Measurements from ENCODE around the gene KIF5C.
A peak's percentile ranks its signal among the peaks of the same experiment; 100 is the strongest.
"Not testable (repeated sequence)": the region's sequence is repeated elsewhere in the genome, so short reads cannot be mapped to it uniquely, and the experiment has no call there.

The KIF5C gene

DNA sequence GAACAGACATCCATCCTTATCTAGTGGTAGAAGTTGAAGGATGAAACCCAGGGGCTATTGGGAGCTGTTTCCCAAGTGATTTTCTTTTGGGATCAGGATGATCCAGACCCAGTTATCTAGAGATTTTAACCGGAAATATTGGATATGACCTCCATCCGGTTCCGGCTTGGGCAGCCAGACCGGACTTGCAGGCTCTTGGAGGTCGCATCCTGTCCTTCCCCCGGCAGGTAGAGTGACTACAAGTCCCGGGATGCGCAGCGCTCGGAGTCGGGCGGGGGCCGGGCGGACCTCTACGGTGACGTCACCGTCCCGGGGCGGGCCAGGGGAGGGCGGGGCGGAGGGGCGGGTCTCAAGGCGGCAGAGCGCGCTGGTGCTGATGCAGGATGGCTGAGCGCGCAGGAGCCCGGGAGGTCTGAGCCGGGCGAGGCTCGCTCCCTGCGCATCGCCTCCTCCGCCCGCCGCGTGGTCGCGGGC, at the start of gene KIF5C:
Gene KIF5C, plus strand, starts transcription at position 360 of the 474 bp plus-strand sequence. CDS start 391 bp downstream, outside the sequence.
- DNase-seq (ENCODE audit: low read depth in 2 of 2): peak; percentile 34 to 49

DNA sequence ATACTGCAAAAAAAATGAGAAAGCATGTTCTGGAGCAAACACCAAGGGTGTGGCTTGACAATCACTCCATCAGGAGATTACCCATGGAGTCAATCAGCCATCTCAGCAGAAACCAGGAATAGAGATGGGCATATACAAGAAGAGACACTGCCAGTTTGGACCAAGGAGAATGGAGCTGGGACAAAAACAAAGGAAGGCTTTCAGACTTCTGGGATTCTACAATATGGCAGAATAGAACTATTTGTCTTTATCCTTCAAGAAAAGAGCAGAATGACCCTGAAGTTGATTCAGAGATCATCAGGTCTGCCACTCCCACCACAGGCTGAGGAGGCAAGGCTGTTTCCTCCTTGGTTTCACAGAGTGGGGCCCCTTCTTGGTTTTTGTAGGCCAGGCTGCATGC, 48.2 kb upstream of the KIF5C start:
- DNase-seq (ENCODE audit: low read depth in 2 of 2): no peak

DNA sequence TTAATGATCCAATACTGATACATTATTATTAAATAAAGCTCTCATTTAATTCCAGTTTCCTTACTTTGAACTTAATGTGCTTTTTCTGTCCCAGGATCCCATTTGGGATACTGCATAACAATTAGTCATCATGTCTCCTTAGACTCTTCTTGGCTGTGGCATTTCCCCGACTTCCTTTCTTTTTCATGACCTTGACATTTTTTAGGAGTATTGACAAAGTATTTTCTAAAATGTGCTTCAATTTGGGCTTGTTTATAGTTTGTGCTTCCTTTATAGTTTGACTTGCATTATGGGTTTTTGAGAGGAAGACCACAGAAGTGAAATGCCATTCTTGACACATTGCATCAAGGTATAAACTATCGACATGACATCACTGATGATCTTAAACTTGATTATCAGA, 46.1 kb upstream of the KIF5C start:
- DNase-seq (ENCODE audit: low read depth in 2 of 2): no peak

DNA sequence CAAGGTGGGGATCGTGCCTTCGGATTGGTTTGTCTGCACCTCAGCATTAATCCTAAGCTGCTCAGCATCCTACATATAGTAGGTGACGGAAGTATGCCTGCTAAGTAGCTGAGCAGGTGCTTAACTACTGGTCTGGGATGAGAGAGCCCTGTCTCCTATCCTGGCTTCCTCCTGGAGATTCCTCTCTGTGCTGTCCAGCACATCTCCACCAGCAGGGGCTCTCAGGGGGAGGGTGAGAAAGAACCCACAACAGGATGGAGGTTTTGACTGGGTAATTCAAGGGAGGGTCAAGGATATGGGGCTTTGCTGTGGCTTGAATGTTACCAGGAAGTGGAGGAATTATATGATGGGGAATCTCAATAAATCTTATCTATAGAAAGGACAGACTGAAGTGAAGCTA, 45.4 kb upstream of the KIF5C start:
- DNase-seq (ENCODE audit: low read depth in 2 of 2): no peak

DNA sequence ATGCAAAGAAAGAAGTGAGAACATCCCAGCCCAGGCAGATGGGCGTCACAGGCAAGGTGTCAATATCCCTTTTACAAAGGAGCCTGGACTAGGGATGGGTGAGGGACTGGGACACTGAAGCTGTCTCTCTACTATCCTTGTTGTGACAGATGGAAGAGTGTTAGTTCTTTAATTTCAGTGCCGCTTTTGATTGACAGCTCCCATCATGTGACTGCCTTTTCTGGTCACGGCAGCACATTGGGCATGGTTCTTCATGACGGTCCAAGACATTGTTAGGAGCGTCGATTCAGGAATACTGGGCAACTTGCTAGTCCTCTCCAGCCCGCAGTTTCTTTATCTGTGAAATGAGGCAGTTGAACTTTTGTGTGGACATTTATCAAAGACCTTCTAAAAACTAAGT, 42.4 kb upstream of the KIF5C start:
- no peak for DNase-seq (ENCODE audit: low read depth in 2 of 2)

DNA sequence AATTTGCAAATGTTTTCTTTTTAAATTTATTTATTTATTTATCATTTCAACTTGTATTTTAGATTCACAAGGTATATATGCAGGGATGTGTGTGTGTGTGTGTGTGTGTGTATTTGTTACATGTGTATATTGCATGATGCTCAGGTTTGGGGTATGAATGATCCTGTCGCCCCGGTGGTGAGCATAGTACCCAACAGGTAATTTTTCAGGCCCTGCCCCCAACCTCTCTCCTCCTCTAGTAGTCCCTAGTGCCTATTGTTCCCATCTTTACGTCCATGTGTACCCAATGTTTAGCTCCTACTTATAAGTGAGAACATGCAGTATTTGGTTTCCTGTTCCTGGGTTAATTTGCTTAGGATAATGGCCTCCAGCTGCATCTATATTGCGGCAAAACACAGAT, 33.0 kb upstream of the KIF5C start:
- DNase-seq (ENCODE audit: low read depth in 2 of 2): no peak

DNA sequence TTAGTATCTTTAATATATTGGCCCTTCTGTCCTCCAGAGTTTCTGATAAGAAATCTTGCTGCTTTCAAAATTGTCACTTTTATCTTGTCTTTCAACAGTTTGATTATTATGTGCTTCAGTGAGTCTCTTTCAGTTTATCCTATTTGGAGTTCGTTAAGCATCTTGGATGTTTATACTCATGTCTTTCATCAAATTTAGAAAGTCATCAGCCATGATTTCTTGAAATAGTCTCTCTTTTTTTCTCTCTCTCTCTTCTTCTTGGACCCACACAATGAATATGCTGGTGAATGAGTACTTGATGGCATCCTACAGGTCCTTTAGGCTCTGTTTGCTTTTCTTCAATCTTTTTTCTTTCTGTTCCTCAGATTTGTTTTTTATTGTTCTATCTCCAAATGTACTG, 26.9 kb upstream of the KIF5C start:
- no peak for DNase-seq (ENCODE audit: low read depth in 2 of 2)

DNA sequence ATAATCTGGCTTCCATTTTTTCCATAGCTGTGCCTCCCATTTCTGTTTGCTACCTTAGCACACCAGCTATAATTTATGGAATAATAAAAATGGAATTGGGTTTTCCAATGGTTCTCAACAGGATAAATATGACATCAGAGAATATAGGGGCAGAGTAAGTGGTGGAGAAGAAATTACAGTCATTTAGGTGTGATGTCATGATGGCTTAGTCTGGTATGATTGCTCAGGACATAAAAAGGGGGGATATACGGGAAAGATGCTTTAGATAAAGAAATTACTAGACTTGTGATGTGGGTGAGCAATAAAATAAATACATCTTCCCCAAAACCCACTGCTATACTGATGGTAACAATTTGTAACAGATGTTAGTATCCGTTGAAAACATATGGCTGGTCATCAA, 21.6 kb upstream of the KIF5C start:
- DNase-seq (ENCODE audit: low read depth in 2 of 2): no peak

DNA sequence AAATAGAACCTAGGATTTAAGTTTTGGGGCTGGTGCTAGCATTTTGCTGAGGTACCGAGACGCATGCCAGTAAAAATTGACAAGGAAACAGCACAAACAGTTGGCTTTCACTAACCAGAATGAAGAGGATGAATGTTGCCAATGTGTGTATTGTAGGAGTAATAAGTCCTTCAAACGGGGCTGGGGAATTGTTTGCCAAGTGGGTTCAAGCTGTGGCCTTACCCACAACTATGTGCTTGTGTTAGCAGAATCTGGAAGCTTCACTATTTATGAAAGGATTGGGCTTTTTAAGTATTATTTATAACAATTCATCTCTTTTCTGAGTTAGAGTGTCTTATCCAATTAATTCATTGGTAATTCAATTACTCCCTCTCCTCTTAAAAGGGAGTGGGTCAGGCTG, 15.0 kb upstream of the KIF5C start:
- no peak for DNase-seq (ENCODE audit: low read depth in 2 of 2)

DNA sequence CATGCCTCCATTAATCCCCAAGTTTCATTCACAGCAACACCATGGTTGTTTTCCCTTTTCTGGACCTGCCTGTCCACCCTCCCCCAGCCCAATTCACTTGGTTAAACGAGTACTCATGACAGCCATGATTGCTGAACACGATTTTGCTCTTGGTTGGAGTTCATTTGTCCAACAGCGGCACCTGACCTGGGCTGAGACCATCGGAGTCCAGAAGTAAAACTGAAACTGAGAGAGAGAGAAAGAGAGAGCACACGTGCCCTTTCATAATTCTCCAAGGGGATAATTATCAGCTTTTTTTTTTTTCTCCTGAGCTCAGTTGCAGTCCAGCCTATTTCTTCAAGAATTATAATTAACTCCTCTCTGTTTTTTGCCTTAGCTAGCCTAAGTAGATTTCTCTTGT, 13.7 kb upstream of the KIF5C start:
- DNase-seq (ENCODE audit: low read depth in 2 of 2): no peak

DNA sequence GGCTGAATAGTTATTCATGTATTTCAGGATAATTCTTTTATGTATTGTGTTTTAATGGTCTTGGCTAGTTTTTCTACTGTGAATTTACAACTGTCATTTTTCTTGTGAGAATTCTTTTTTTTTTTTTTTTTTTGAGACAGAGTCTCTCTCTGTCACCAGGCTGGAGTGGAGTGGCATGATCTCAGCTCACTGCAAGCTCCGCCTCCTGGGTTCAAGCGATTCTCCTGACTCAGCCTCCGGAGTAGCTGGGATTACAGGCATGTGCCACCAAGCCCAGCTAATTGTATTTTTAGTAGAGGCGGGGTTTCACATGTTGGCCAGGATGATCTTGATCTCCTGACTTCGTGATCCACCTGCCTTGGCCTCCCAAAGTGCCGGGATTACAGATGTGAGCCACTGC, 12.5 kb upstream of the KIF5C start:
- DNase-seq (ENCODE audit: low read depth in 2 of 2): not testable (repeated sequence)

DNA sequence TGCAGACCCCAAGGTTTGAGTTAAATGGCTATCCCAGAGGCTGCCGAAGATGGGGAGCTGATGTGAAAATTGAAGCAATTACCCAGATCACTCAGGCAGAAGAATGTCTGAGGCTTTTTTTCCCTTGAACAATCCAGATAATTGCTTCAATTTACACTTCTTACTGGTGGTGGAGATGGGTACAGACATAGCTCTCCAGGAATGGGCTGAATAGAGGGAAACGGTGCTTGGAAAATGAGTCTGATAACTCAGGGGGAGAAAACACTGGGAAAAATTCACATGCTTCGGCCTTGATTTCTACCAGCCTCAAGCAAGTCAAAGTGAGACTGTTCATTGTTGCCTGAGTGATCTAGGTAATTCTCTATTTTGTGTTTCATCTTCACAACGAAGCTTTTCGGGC, 9.5 kb upstream of the KIF5C start:
- no peak for DNase-seq (ENCODE audit: low read depth in 2 of 2)

DNA sequence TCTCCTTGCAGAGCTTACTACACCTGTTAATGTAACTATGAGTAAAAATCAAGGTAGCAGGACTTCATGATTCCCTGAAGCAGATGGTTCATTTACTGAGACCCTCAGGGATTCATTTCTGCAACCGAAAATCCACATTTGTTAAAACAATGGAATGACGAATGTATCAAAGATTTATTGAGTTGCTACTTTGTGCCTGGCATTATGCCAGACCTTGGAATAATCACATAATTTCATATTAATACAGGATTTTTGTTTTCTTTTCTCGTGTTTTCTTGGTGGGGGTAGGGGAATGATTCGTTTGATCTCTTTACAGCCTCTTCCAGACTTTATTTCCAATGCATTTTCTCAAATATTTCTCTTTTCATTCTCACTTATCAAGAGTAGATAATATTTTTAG, 8.9 kb upstream of the KIF5C start:
- DNase-seq (ENCODE audit: low read depth in 2 of 2): no peak

DNA sequence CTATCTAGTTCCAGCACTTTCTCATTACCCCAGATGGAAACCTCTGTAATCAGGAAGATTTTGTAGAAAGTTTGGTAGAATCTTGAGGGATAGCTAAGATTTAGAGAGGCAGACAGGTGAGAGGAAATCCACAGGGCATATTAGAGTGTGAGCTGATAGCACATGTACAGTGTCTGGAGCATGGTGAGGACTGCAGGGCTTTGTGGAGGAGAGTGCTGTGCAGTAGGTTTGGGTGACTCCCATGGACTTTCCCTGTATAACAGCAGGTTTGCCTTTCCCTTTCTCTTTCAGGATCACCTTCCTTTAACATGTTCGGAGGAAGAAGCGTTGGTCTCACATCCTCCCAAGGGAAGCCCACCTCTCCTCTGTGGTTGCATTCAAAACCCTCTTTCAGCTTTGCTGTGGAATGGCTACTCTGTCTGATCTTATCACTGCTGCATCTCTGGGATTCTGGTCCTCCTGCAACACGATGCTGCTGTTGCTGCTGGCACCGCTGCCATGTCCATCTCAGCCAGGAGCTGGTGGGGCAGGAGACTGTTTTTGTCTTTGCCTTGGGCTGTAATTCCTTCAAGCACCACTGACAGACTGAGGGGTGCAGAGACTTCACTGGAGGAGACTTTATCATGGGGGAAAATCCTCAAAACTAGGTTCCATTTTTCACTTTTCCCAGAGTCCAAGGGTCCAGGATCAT, 7.8 kb upstream of the KIF5C start:
- DNase-seq (ENCODE audit: low read depth in 2 of 2): no peak

DNA sequence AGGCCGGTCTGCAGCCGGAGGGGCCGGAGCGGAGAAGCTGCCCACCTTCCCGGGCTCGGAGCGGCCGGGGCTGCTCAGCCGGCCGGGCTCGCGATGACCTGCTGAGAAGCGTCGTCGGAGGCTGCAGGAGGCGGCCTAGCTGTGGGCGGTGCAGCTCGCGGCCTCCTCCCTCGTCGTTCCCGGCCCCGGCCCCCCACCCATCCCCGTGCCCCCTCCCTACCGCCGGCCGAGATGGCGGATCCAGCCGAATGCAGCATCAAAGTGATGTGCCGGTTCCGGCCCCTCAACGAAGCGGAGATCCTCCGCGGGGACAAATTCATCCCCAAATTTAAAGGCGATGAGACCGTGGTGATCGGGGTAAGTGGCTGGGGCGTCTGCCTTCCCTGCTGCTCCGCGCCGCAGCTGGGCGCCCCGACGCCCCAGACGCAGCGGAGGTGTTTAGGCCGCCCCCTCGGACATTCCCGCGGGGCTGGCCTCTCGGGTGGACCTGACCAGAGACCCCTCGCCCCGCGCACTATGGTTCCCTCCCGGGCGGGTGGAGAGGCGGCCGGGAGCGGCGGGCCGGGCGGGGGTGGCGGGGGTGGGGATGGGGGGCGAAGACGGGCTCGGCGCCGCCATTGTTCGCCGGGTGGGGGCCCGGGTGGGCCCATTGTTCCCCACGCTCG, 492 bp downstream of the KIF5C start:
- no peak for DNase-seq (ENCODE audit: low read depth in 2 of 2)

DNA sequence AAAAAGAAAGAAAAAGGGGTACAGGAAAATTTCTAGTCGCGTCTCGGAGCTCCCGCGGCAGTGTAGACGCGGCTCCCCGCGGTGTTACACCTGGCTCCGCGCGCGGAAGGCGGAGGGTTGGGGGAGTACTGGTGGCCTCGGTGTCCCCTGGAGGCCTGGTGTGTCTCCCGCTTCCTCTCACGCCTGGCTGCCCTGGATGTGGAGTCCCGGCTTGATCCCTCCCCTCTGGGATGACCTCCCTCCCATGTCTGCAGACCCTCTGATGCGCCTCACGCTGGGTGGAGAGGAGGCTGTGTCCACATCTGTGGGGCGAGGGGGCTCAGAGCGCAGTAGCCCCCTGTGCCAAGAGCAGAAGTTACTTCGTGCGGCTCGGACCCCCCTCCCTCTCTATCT, 1.2 kb downstream of the KIF5C start:
- DNase-seq (ENCODE audit: low read depth in 2 of 2): no peak

DNA sequence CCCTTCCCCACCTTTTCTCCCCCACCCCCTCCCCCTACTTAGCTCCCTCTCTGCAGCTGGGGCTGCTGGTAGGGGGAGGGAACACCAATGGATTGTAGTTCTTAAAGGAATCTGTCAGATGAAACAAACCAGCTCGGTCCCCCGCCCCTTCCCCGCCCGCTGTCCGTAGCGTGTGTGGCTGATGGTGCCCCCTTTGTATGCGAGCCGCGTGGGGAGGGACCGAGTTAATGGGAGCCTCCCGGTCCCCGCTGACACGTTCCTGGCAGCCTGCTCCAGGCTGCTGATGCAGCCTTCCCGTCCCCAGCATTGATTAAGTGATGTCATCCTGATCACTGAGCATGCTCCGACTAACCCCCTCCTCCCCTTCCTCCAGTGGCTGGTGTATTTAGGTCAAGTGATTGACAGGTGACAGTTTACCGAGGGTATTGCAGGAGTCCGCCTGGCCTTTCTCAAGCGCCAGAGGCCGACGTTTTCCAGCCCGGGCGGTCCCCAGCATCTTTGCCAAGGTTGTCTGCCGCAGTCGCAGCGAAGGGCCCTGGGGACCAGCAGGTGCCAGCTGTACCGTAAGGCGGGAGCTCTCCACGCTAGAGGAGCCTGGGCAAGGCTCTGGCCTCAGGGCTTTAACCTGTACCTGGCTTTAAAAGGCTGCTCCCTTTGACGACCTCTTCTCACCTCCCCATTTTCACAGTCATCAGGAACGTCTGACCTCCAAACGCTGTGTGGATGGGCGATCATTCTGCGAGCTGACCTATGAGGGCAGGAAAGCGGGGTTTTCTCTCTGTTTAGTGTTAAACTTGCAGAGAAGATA, 1.8 kb downstream of the KIF5C start:
- no peak for DNase-seq (ENCODE audit: low read depth in 2 of 2)

DNA sequence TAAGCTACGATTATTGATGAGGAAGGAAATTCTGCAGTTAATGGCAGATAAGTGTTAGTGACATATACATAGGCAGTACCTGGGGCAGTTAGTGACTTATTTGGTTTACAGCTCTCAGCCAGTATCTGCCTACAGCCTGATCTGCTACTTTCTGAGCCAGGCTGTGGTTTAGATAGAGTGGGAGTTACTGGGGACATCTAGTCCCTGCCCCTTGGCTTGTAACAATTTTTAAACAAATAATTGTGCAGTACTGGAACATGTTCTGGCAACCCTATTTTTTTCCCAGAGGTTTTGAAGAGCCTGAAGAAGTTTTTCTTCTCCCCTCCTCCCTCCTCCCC, 2.3 kb downstream of the KIF5C start:
- DNase-seq (ENCODE audit: low read depth in 2 of 2): no peak

DNA sequence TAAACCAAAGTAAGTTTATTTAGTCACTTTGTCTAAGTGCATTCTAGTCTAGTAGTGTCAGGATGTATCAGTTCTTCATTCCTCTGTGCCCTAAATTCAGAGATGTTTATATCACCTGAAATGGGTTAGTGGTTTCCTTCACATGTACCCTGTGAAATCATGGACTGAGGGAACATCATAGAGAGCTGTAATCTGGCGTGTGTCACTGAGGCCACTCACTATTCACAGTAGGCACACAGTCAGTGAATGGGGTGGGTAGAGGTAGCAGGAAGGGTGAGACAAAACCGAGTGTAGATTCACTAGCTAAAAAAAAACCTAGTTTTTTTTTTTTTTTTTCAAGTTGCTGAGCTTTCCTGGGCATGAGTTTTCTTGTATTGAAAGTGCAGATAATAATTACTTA, 5.6 kb downstream of the KIF5C start:
- DNase-seq (ENCODE audit: low read depth in 2 of 2): no peak

DNA sequence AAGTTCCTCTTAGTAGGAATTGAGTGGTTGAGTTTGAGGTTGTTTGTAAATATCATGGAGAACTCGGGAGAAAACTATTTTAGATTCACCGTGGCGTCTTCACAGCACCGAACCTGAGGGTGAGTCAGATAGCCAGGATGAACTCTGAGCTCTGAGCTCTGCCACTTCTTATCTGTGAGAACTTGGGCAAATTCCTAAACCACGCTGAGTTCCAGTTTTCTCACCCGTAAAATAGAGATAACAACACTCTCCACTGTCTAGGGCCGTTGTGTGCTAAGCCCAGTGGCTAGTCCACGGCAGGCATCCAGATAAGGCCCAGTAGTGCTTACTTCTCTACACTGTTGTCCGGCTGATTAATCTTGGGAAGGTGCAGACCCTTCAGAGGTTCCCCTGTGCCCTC, 7.0 kb downstream of the KIF5C start:
- DNase-seq (ENCODE audit: low read depth in 2 of 2): no peak

DNA sequence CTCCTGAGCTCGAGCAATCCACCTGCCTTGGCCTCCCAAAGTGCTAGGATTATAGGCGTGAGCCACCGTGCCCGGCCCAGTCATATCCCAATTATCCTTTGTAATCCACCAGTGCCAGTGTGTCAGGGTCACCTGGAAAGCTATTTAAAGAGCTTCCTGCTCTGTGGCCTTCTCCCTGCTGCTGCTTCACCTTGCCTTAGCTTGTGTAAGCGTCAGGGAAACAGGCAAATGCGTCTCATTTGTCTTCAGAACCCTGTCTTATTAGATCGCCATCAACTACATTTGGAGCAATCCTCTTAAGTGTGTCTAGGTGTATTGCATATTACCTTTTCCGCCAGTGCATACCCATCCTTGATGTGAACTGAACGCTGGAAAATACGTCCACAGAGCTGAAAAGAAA, 10.2 kb downstream of the KIF5C start:
- no peak for DNase-seq (ENCODE audit: low read depth in 2 of 2)

DNA sequence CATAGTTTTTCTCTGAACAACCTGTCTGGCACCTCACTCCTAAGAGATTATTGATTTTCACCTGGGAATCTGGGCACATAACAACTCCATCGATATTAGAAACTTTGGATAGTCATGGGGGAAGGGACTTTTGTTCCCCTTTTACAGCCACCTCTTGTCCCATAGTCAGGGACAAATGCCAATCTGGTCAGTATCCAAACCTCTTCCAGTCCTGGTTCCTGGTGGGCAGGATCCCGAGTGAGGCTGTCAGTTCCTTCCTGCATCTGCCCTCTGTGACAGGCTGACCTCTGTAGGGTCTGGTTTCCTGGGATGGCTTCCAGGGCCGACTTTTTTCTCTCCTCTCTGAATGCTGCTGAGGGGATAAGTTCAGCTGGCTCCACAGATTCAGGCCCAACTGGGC, 11.0 kb downstream of the KIF5C start:
- no peak for DNase-seq (ENCODE audit: low read depth in 2 of 2)

Data from fibroblast of skin of left quadriceps (primary cell).